Activated T-cell treated with anti-CD3 and anti-CD28 coated beads, Interleukin-2, amount 50 U/mL, for 24 hours (primary cell): Measurements from ENCODE around the gene PHF10.

Experiments
- DNase-seq: peaks from one replicate; pipeline ENCODE4 v3.0.0-alpha.2; 2020
- H3K27ac Mint-ChIP-seq: 2 replicates; pipeline ENCODE4 v1.8.0; 2020; ENCODE audit warnings: mild to moderate bottlenecking, mixed read lengths
- H3K27me3 Mint-ChIP-seq: 2 replicates; pipeline ENCODE4 v1.8.0; 2020; ENCODE audit warnings: mixed read lengths
- H3K36me3 Mint-ChIP-seq: 2 replicates; pipeline ENCODE4 v1.8.0; 2020; ENCODE audit warnings: low read depth, mixed read lengths
- H3K4me1 Mint-ChIP-seq: 2 replicates; pipeline ENCODE4 v1.8.0; 2020; ENCODE audit warnings: low read depth, mixed read lengths
- H3K4me3 Mint-ChIP-seq: 2 replicates; pipeline ENCODE4 v1.8.0; 2020; ENCODE audit warnings: mild to moderate bottlenecking, moderate library complexity, mixed read lengths
- H3K9me3 Mint-ChIP-seq: 2 replicates; pipeline ENCODE4 v1.8.0; 2020; ENCODE audit warnings: mixed read lengths

PHF10 gene

GRCh38 chr6:169675011-169675410 lies 49.3 kb downstream of the PHF10 start:
- H3K4me1 Mint-ChIP-seq, result peaks cover 2% of the 10 kb centered on the region
- H3K4me3 Mint-ChIP-seq, result no peak overlapping the region
- peaks cover 67% of the 10 kb centered on the region for H3K36me3 Mint-ChIP-seq

DNA sequence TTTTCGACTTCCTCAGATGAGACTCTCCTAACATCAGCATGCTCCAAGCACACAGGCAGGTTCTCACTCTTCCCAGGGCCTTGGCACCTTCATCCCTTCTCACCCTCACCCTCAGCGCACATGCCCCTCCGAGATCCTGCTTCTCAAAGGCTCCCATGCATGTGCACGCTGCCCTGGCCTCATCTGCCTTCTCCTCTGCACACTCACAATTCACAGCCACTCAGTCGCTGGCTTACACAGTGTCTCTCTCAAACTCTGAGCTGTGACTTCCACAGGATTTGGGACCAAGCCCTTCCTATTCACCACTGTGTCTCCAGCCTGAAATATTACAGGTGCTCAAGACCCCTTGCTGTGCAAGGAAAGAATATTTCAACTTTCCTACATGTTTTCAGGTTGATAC lies 52.7 kb downstream of the PHF10 start:
- Mint-ChIP-seq H3K27ac (no peak overlapping the region), H3K36me3 (peaks cover 73% of the 10 kb centered on the region), H3K9me3 (no peaks in the 10 kb centered on the region), H3K4me1 (peaks cover 6% of the 10 kb centered on the region), H3K4me3 (no peak overlapping the region), H3K27me3 (no peaks in the 10 kb centered on the region)
- no peak for DNase-seq

More at GRCh38 chr6:169675011-169675410, 49.3 kb downstream of the PHF10 start:
- no peak for DNase-seq
- no peak overlapping the region for H3K27ac Mint-ChIP-seq
- no peaks in the 10 kb centered on the region for H3K9me3 Mint-ChIP-seq
- no peaks in the 10 kb centered on the region for H3K27me3 Mint-ChIP-seq

GRCh38 chr6:169669889-169670288 lies 54.4 kb downstream of the PHF10 start:
- peak overlapping the region; percentile 20 for H3K27ac Mint-ChIP-seq
- H3K4me3 Mint-ChIP-seq, result no peak overlapping the region
- DNase-seq, result no peak
- no peaks in the 10 kb centered on the region for H3K27me3 Mint-ChIP-seq
- H3K9me3 Mint-ChIP-seq, result no peaks in the 10 kb centered on the region
- H3K36me3 Mint-ChIP-seq, result peaks cover 79% of the 10 kb centered on the region
- peaks cover 6% of the 10 kb centered on the region for H3K4me1 Mint-ChIP-seq

GRCh38 chr6:169669147-169669546 lies 55.2 kb downstream of the PHF10 start:
- H3K4me3 Mint-ChIP-seq, result no peak overlapping the region
- H3K27ac Mint-ChIP-seq, result no peak overlapping the region
- no peaks in the 10 kb centered on the region for H3K9me3 Mint-ChIP-seq
- peaks cover 76% of the 10 kb centered on the region for H3K36me3 Mint-ChIP-seq
- H3K27me3 Mint-ChIP-seq, result no peaks in the 10 kb centered on the region
- peaks cover 6% of the 10 kb centered on the region for H3K4me1 Mint-ChIP-seq
- DNase-seq, result no peak

- H3K36me3 Mint-ChIP-seq, result peaks cover 78% of the 10 kb centered on the region
- no peaks in the 10 kb centered on the region for H3K9me3 Mint-ChIP-seq
- no peak overlapping the region for H3K4me3 Mint-ChIP-seq
- DNase-seq, result no peak
- no peak overlapping the region for H3K27ac Mint-ChIP-seq
- H3K4me1 Mint-ChIP-seq, result peaks cover 6% of the 10 kb centered on the region
- H3K27me3 Mint-ChIP-seq, result no peaks in the 10 kb centered on the region
Measured at GRCh38 chr6:169668203-169668847, 56.0 kb downstream of the PHF10 start.

DNA sequence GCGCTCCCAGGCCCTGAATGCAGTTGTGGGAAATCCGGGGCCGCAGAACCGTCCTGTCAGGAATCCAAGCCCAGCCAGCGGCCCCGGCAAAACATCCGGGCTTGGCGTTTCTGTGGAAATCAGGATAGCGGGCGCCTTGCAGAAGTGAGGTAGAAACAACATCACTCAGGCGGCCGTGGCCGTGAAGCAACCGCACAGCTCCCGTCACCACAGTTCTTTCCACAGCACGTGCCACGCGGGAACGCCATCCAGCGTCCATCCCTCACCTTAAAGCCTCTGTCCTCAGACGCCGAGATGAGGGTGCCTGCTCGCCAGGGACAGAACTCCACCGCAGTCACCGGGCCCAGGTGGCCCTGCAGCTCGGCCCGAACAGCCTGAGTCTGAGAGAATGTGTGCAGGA lies 56.6 kb downstream of the PHF10 start:
- Mint-ChIP-seq H3K36me3 (peaks cover 84% of the 10 kb centered on the region), H3K4me1 (peaks cover 6% of the 10 kb centered on the region), H3K27me3 (no peaks in the 10 kb centered on the region), H3K9me3 (no peaks in the 10 kb centered on the region), H3K27ac (no peak overlapping the region), H3K4me3 (no peak overlapping the region)
- no peak for DNase-seq

- Mint-ChIP-seq H3K36me3 (peaks cover 87% of the 10 kb centered on the region), H3K27me3 (no peaks in the 10 kb centered on the region), H3K4me1 (peaks cover 6% of the 10 kb centered on the region), H3K4me3 (no peak overlapping the region), H3K9me3 (no peaks in the 10 kb centered on the region), H3K27ac (no peak overlapping the region)
- DNase-seq, result no peak
Measured at GRCh38 chr6:169666441-169666840, 57.9 kb downstream of the PHF10 start.

- Mint-ChIP-seq H3K36me3 (peaks cover 81% of the 10 kb centered on the region), H3K4me3 (no peak overlapping the region), H3K27ac (no peak overlapping the region), H3K9me3 (no peaks in the 10 kb centered on the region), H3K27me3 (no peaks in the 10 kb centered on the region), H3K4me1 (peaks cover 5% of the 10 kb centered on the region)
- DNase-seq, result no peak
Measured at GRCh38 chr6:169665289-169665688, 59.0 kb downstream of the PHF10 start.

GRCh38 chr6:169664227-169664626 lies 60.1 kb downstream of the PHF10 start:
- DNase-seq, result no peak
- Mint-ChIP-seq H3K4me1 (no peaks in the 10 kb centered on the region), H3K4me3 (no peak overlapping the region), H3K36me3 (peaks cover 81% of the 10 kb centered on the region), H3K9me3 (no peaks in the 10 kb centered on the region), H3K27ac (no peak overlapping the region), H3K27me3 (no peaks in the 10 kb centered on the region)

- Mint-ChIP-seq H3K36me3 (peaks cover 78% of the 10 kb centered on the region), H3K27ac (no peak overlapping the region)
- no peak for DNase-seq
Measured at GRCh38 chr6:169663468-169663867, 60.8 kb downstream of the PHF10 start.

DNA sequence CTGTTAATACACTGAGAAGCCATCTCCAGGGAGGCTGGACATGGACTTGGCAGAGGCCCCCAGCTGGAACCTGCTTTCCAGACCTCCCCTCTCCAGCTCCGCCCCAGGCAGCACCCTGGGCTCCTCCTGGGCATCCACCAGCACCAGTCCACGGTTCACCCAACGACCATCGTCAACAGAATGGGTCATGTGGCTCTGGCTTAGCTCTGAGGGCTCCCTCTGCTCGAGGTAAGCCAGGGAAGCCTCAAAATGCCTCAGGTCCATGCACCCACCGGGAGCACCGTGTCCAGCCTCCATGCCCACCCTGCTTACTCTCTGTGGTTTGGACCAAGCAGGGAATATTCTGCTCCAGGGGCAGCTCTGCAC lies 62.9 kb downstream of the PHF10 start:
- Mint-ChIP-seq H3K36me3 (peaks cover 75% of the 10 kb centered on the region), H3K4me3 (no peak overlapping the region), H3K9me3 (no peaks in the 10 kb centered on the region), H3K4me1 (no peaks in the 10 kb centered on the region), H3K27me3 (no peaks in the 10 kb centered on the region), H3K27ac (no peak overlapping the region)
- DNase-seq, result no peak

More at GRCh38 chr6:169663468-169663867, 60.8 kb downstream of the PHF10 start:
- no peak overlapping the region for H3K4me3 Mint-ChIP-seq
- H3K9me3 Mint-ChIP-seq, result no peaks in the 10 kb centered on the region
- no peaks in the 10 kb centered on the region for H3K4me1 Mint-ChIP-seq
- H3K27me3 Mint-ChIP-seq, result no peaks in the 10 kb centered on the region

DNA sequence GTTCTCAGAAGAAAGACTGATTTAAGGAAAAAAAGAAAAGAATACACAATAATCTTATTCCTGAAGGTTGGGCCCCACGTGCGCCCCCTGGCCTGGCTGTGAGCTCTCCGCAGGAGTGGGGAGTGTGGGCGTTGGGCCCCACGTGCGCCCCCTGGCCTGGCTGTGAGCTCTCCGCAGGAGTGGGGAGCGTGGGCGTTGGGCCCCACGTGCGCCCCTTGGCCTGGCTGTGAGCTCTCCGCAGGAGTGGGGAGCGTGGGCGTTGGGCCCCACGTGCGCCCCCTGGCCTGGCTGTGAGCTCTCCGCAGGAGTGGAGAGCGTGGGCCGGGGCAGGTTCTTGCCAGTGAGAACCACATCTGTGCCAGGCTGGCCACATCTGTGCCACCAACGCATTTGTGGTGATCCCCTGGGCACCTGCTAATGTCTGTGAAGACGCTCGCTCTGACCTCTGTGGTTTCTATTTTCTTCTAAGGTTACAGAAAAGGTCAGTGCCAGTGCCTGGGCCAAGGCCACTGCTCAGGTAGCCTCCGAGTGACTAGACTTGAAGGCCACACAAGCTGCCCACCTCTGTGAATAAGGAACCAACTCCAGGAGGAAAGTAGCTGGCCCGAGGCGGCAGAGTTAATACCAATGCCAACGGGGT lies 63.4 kb downstream of the PHF10 start:
- H3K9me3 Mint-ChIP-seq, result no peaks in the 10 kb centered on the region
- no peak overlapping the region for H3K4me3 Mint-ChIP-seq
- no peaks in the 10 kb centered on the region for H3K4me1 Mint-ChIP-seq
- H3K36me3 Mint-ChIP-seq, result peaks cover 76% of the 10 kb centered on the region
- H3K27me3 Mint-ChIP-seq, result no peaks in the 10 kb centered on the region
- H3K27ac Mint-ChIP-seq, result no peak overlapping the region
- DNase-seq, result no peak

DNA sequence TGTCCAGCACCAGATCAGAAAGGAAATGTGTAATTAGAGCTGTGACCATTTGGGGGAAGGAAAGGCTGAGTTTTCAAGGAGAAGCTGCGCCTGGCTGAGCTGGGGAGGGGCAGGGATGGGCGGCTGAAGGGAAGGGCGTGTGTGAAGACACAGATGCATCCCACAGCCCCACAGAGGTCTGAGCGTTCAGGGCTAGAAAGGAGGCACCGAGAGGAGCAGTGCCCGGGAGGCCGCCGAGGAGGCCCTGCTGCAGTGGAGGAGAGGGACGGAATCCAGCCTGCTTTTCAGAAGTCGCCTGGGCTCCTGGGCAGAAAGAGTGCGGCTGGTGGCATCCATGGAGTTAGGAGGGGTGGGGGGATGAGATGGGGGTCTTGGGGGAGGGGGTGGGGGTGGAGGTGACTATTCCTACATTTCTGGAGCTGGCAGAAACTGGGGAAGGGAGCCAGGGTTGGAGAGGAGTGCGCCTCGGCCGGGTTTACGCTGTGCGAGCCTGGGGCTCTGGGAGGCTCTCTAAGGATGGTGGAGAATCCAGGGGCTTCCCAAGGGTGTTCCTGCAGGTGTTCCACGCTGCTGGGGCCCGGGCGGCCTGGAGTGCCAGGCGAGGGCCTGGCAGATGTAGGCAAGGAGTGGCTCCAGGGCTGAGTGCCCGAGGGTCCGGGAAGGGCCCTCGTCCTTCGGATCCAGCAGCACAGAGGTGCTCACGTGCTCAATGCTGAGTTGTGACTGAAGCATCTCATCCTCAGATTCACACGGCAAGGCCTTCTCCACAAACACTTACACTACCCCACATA lies 64.3 kb downstream of the PHF10 start:
- Mint-ChIP-seq H3K9me3 (no peaks in the 10 kb centered on the region), H3K27me3 (no peaks in the 10 kb centered on the region), H3K36me3 (peaks cover 72% of the 10 kb centered on the region), H3K27ac (no peak overlapping the region), H3K4me1 (peaks cover 6% of the 10 kb centered on the region), H3K4me3 (no peak overlapping the region)
- DNase-seq, result no peak

GRCh38 chr6:169657284-169657610 lies 67.1 kb downstream of the PHF10 start:
- no peak overlapping the region for H3K27ac Mint-ChIP-seq
- peaks cover 10% of the 10 kb centered on the region for H3K4me1 Mint-ChIP-seq
- no peak for DNase-seq
- peaks cover 51% of the 10 kb centered on the region for H3K36me3 Mint-ChIP-seq
- H3K9me3 Mint-ChIP-seq, result no peaks in the 10 kb centered on the region
- no peak overlapping the region for H3K4me3 Mint-ChIP-seq
- no peaks in the 10 kb centered on the region for H3K27me3 Mint-ChIP-seq
